ENCODE data around the gene CHFR. TPM values are rescaled to one million over a fixed set of nuclear protein-coding genes. Genes with fewer than 3 reads are reported as not detected.
"Not testable (repeated sequence)": the region's sequence is repeated elsewhere in the genome, so short reads cannot be mapped to it uniquely, and the experiment has no call there.

The CHFR gene
- total RNA-seq, 1 experiment from 2014 or later = 11.3 TPM

DNA sequence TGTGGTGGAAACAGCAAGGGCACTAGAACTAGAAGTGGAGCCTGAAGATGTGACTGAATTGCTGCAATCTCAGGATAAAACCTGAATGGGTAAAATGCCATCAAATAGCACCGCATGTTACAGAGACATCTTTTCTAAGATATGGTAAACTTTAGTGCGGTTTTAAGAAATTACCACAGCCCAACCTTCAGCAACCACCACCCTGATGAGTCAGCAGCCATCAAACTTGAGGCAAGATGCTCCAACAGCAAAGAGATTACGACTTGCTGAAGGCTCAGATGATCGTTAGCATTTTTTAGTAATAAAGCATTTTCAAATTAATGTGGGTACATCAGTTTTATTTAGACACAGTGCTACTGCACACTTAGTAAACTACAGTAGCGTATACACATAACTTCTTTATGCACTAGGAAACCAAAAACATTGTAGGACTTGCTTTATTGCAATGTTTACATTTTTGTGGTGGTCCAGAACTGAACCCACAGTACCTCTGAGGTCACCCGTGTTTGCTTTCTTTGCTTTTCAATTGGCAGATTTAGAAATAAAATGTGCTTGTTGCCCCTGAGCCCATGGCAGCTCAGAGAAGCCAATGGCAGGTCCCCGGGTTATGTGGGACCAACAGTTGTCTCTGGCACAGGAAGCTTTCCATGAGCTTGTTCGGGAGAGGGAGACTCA, 74.6 kb downstream of the CHFR start:
- DNase-seq (ENCODE audit: low spot score) = peak; percentile 72

DNA sequence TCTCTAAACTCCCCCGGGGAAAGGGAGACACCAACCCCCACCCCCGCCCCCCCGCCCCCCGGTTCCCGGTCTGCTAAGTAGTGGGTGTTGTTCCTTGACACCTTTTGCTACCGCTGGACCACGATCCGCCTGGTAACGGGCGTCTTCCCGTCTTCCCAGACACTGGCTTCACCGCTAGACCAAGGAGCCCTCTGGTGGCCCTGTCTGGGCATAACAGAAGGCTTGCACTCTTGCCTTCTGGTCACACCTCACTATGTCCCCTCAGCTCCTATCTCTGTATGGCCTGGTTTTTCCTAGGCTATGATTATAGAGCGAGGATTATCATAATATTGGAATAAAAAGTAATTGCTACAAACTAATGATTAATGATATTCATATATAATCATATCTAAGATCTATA, 78.0 kb downstream of the CHFR start:
- DNase-seq (ENCODE audit: low spot score) = peak; percentile 15

DNA sequence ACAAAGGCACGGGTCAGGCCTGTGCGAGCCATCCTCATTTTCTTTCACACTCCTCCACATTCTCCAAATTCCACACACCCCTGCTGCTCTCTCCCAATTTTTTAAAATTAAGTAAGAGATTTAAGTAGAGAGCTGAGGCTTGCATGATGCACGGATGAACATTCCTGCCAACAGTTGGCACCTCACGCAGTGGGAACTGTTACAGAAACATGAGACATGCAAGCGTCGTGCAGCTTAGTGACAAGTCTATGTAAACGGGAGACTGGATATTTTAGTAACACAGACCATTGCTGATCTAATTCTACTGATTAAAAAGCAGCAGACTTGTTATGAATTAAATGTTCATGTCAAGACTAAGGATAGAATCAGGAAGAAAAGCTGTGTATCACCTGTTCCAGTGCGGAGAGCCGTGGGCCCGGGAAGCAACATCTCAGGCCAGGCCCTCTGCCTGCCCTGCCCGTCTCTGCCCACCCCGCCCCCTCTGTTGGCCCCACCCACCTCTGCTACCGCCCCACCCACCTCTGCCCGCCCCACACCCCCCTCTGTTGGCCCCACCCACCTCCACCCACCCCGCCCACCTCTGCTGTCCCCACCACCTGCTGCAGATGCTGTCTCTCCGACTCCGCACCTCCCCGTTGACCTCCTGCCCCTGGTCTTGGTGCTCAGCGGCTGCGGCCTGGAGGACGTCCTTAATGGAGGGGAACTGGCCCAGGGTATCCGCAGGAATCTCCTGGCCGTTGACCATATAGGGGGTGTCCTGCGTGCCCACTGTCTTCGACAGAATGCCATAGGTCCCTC, 79.9 kb downstream of the CHFR start:
- DNase-seq (ENCODE audit: low spot score) = no peak

GRCh38 chr12:132806857-132807256, 80.5 kb downstream of the CHFR start:
- DNase-seq (ENCODE audit: low spot score) = no peak

DNA sequence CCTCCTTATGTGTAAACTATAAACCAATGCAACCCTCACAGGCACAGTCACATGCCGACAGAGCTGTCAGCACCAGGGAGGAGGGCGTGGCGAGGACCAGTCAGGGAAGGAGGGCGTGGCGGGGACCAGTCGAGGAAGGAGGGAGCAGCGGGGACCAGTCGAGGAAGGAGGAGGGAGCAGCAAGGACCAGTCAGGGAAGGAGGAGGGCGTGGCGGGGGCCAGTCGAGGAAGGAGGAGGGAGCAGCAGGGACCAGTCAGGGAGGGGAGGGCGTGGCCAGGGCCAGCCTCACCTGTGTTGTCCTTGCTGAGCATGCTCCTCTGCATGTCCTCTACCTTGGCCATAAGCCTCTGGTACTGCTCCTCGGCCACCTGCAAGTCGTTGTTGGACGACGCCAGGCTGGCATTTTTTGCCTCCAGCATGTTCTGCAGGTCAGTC, 83.0 kb downstream of the CHFR start:
- DNase-seq (ENCODE audit: low spot score) = no peak

GRCh38 chr12:132803888-132804287, 83.5 kb downstream of the CHFR start:
- no peak for DNase-seq (ENCODE audit: low spot score)

DNA sequence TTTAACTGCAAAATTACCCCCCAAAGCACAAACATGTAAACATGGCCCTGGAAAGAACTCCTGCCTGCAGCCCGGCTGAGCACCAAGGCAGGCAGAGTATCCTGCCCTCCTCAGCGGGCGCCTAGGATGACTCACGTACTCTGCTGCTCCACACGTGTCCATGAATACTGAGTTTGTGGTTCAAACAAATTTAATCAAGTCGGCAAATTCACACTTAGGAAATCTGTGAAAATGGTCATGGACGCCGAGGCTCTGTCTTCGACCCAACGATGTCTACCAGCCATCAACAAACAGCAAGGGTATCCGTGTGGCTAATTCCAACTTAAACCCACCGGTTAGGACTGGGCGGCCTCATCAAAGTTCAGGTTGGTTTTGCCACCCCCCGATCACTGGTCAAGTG, 84.3 kb downstream of the CHFR start:
- no peak for DNase-seq (ENCODE audit: low spot score)

- no peak for DNase-seq (ENCODE audit: low spot score)
These were observed 85.7 kb downstream of the CHFR start for GRCh38 chr12:132801741-132802140.

GRCh38 chr12:132798836-132799235, 88.6 kb downstream of the CHFR start:
- DNase-seq (ENCODE audit: low spot score) = no peak

DNA sequence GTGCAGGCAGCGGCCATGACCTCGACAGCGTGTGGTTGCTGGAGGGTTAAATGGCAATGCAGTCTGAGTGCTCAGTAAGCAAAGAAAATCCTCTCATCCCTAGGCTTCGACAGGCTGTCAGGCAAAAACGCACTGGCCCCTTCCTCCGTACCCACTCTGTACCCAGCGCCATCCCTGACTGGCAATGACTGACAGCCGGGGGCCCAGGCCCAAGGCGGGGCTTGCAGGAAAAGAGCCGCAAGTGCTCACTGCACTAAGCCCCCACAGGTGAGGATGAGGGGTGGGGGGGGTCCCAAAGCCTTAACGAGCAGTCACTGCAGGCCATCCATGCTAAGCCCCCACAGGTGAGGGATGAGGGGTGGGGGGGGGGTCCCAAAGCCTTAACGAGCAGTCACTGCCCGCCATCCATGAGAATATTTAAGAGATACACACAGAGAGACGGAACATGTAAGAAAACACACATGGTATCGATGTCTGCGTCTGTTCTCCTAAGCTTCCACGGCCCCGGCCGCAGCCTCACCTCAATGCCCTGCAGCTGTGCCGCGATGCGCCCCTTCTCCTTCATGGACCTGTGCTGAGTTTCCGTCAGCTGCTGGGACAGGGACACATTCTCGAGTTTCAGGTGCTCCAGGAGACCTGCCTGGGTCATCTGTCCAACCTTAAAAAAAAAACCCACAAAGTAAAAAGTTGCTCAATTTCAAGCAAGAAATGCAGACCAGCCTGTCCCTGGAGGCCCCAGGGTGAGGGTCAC, 89.4 kb downstream of the CHFR start:
- no peak for DNase-seq (ENCODE audit: low spot score)

GRCh38 chr12:132795847-132796246, 91.6 kb downstream of the CHFR start:
- DNase-seq (ENCODE audit: low spot score) = no peak

- DNase-seq (ENCODE audit: low spot score) = not testable (repeated sequence)
These were observed 95.5 kb downstream of the CHFR start for GRCh38 chr12:132791940-132792339.

DNA sequence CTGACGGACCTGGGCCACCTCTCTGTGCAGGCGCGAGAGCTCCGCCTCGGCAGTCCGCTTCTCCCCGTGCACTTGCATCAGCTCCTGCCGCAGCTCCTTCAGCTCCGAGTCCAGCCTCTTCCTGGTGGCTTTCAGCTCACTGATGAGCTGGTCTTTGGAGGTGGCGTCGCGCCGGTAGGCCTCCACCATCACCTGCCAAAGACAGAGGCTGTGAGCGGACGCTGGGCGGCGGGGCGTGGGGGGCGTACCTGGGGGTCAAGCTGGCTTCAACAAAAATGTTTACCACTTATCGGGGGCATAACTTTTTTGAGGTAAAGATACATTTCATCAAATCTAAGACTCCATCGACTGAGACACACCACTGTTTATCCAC, 98.3 kb downstream of the CHFR start:
- DNase-seq (ENCODE audit: low spot score) = no peak

DNA sequence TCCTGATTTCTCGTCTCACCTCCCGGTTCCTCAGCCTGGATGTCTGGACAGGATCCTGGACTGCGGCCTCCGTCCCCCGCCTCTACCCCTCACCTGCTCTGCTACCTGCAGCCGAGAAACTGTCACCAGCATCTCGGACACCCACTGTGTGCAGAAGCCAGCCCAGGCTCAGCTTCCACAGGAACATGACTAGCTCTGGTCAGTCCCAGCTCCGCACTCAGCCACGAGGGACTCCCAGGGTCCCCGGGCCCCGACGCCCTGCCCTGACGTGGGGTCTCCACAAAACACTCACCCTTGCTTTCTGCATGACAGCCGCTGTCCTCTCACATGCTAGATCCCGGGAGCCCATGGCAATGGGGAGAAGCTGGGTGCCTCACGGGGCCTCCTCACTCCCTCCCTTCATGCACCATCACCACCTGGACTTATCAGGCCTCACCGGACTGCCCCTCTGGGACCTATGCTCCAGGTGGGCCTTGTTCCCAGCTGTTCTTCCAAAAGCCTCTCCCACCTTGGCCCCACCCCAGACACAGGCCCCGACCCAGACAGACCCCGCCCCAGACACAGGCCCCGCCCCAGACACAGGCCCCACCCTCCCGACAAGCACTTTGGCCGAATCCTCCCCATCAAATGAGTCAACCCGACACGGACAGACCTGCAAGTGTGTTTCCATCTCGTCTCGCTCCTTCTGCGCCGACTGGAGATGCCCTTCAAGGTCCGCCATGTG, 98.9 kb downstream of the CHFR start:
- DNase-seq (ENCODE audit: low spot score) = no peak

- no peak for DNase-seq (ENCODE audit: low spot score)
These were observed 99.5 kb downstream of the CHFR start for GRCh38 chr12:132787877-132788276.

- DNase-seq (ENCODE audit: low spot score) = no peak
These were observed 101.2 kb downstream of the CHFR start for GRCh38 chr12:132786192-132786591.

DNA sequence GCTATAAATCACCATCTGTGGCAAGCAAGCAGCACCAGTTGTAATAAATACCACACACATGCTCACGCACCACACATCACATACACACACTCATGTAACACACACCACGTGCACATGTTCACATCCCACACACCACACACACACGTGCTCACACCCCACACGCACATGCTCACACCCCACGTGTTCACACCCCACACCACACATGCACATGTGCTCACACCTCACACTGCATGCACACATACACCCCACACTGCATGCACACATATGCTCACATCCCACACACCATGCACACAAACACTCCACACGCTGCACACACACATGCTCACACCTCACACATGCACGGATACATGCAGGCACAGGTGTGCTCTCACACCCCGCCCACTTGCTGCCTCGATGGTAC, 102.8 kb downstream of the CHFR start:
- no peak for DNase-seq (ENCODE audit: low spot score)

- no peak for DNase-seq (ENCODE audit: low spot score)
These were observed 103.4 kb downstream of the CHFR start for GRCh38 chr12:132783917-132784531.
